ENCODE measurements around the gene SLC30A1. TPM values are rescaled to one million over a fixed set of nuclear protein-coding genes. Genes with fewer than 3 reads are reported as not detected.

The SLC30A1 gene
- total and polyA plus RNA-seq, 2 experiments from 2014 or later, result 23.0 to 46.9 TPM

- Histone ChIP-seq H3K27ac (0 out of 2 replicates have a peak overlapping the region, but pooled peaks have one; percentile 5), H3K9me3 (ENCODE audit: low read depth) (no peaks in the 10 kb centered on the region), H3K79me2 (ENCODE audit: insufficient read depth) (no peaks in the 10 kb centered on the region), H2AFZ (peak overlapping the region; percentile 61), H3K9me2 (ENCODE audit: insufficient read depth) (no peaks in the 10 kb centered on the region), H3K4me3 (no peak overlapping the region), H3K36me3 (ENCODE audit: low read depth) (no peaks in the 10 kb centered on the region), H4K20me1 (ENCODE audit: insufficient read depth) (no peaks in the 10 kb centered on the region), H3K9ac (no peak overlapping the region), H3K4me2 (ENCODE audit: unreplicated experiment) (no peak overlapping the region), H3F3A (ENCODE audit: insufficient read depth) (peaks cover 6% of the 10 kb centered on the region), H3K27me3 (replicated peaks; ENCODE audit: insufficient read depth) (no peaks in the 10 kb centered on the region), H3K4me1 (ENCODE audit: insufficient read depth) (peaks cover 18% of the 10 kb centered on the region)
- in situ Hi-C loops (cut with MboI), result no loop called here
- TF ChIP-seq EZH2 (IDR thresholded peaks at IDR 0.05; ENCODE audit: insufficient read depth, poor library complexity, severe bottlenecking), result no peak
- no peak for TF ChIP-seq EZH2phosphoT487 (IDR thresholded peaks at IDR 0.05; ENCODE audit: insufficient read depth, low read depth)
- peak; percentile 80 for DNase-seq
- 26 to 31% methylated on average over 9 of the region's 9 CpGs for WGBS, 2 experiments (ENCODE audit: low coverage in 1 of 2, low lambda C conversion rate in 2 of 2, missing lambda C conversion rate in 2 of 2)
Observed at GRCh38 chr1:211610779-211611556, 32.0 kb upstream of the SLC30A1 start.

- H3K4me3 ChIP-seq, result no peak overlapping the region
- no peaks in the 10 kb centered on the region for H3K79me2 ChIP-seq (ENCODE audit: insufficient read depth)
- no peaks in the 10 kb centered on the region for H3K27me3 ChIP-seq (replicated peaks; ENCODE audit: insufficient read depth)
- H3K27ac ChIP-seq, result no peak overlapping the region
- H3K9me2 ChIP-seq (ENCODE audit: insufficient read depth), result no peaks in the 10 kb centered on the region
- H3K4me1 ChIP-seq (ENCODE audit: insufficient read depth), result peaks cover 18% of the 10 kb centered on the region
- H3K9me3 ChIP-seq (ENCODE audit: low read depth), result no peaks in the 10 kb centered on the region
- H3K4me2 ChIP-seq (ENCODE audit: unreplicated experiment), result no peak overlapping the region
- WGBS, 2 experiments (ENCODE audit: low coverage in 1 of 2, low lambda C conversion rate in 2 of 2, missing lambda C conversion rate in 2 of 2), result 84 to 86% methylated on average over 10 of the region's 10 CpGs
- H4K20me1 ChIP-seq (ENCODE audit: insufficient read depth), result no peaks in the 10 kb centered on the region
- H3K36me3 ChIP-seq (ENCODE audit: low read depth), result no peaks in the 10 kb centered on the region
- no peak for TF ChIP-seq EZH2phosphoT487 (IDR thresholded peaks at IDR 0.05; ENCODE audit: insufficient read depth, low read depth)
- TF ChIP-seq EZH2 (IDR thresholded peaks at IDR 0.05; ENCODE audit: insufficient read depth, poor library complexity, severe bottlenecking), result no peak
- DNase-seq, result no peak
- peaks cover 7% of the 10 kb centered on the region for H3F3A ChIP-seq (ENCODE audit: insufficient read depth)
- in situ Hi-C loops (cut with MboI), result no loop called here
- H2AFZ ChIP-seq, result no peak overlapping the region
- no peak overlapping the region for H3K9ac ChIP-seq
Observed at GRCh38 chr1:211609120-211610024, 30.4 kb upstream of the SLC30A1 start.

- no peaks in the 10 kb centered on the region for H3K36me3 ChIP-seq (ENCODE audit: low read depth)
- peaks cover 25% of the 10 kb centered on the region for H3K4me1 ChIP-seq (ENCODE audit: insufficient read depth)
- peaks cover 15% of the 10 kb centered on the region for H3F3A ChIP-seq (ENCODE audit: insufficient read depth)
- H4K20me1 ChIP-seq (ENCODE audit: insufficient read depth), result no peaks in the 10 kb centered on the region
- H3K9ac ChIP-seq, result no peak overlapping the region
- no peak overlapping the region for H3K27ac ChIP-seq
- H3K9me2 ChIP-seq (ENCODE audit: insufficient read depth), result no peaks in the 10 kb centered on the region
- in situ Hi-C loops (cut with MboI), result no loop called here
- no peak overlapping the region for H3K4me3 ChIP-seq
- H3K27me3 ChIP-seq (replicated peaks; ENCODE audit: insufficient read depth), result no peaks in the 10 kb centered on the region
- no peak overlapping the region for H2AFZ ChIP-seq
- H3K4me2 ChIP-seq (ENCODE audit: unreplicated experiment), result no peak overlapping the region
- TF ChIP-seq EZH2 (IDR thresholded peaks at IDR 0.05; ENCODE audit: insufficient read depth, poor library complexity, severe bottlenecking) (no peak), EZH2phosphoT487 (IDR thresholded peaks at IDR 0.05; ENCODE audit: insufficient read depth, low read depth) (no peak)
- no peak for DNase-seq
- no peaks in the 10 kb centered on the region for H3K79me2 ChIP-seq (ENCODE audit: insufficient read depth)
- no peaks in the 10 kb centered on the region for H3K9me3 ChIP-seq (ENCODE audit: low read depth)
- 81 to 89% methylated on average over 6 of the region's 6 CpGs for WGBS, 2 experiments (ENCODE audit: low coverage in 1 of 2, low lambda C conversion rate in 2 of 2, missing lambda C conversion rate in 2 of 2)
Observed at GRCh38 chr1:211607754-211608473, 29.0 kb upstream of the SLC30A1 start.
